LNCaP clone FGC (cell line): ENCODE data around the gene NAA16.
A peak's percentile ranks its signal among the peaks of the same experiment; 100 is the strongest.

ENCODE experiments used
- DNase-seq: peaks from one replicate; pipeline ENCODE4 v3.0.0-alpha.2; 2011; ENCODE audit warnings: low read depth
- H3K4me3 ChIP-seq: 2 replicates; pipeline ENCODE4 v1.5.1; 2011; ENCODE audit warnings: mild to moderate bottlenecking, low read depth, low read length, control low read depth
- CTCF ChIP-seq: IDR thresholded peaks from 2 replicates; pipeline ENCODE4 v1.5.1; 2012; ENCODE audit warnings: mild to moderate bottlenecking; ENCODE audit not compliant: control insufficient read depth, insufficient read depth; ENCODE audit errors: extremely low read depth

NAA16 gene

GRCh38 chr13:41332829-41333228 is 21.8 kb downstream of the NAA16 start:
- TF ChIP-seq CTCF: no peak
- no peak overlapping the region for H3K4me3 ChIP-seq
- no peak for DNase-seq

- TF ChIP-seq CTCF: no peak
- no peak for DNase-seq
- H3K4me3 ChIP-seq: no peak overlapping the region
Measured at GRCh38 chr13:41334810-41335209, 23.7 kb downstream of the NAA16 start.

GRCh38 chr13:41344358-41344757 is 33.3 kb downstream of the NAA16 start:
- DNase-seq: no peak
- TF ChIP-seq CTCF: no peak
- no peak overlapping the region for H3K4me3 ChIP-seq

GRCh38 chr13:41345165-41345913 is 34.3 kb downstream of the NAA16 start:
- H3K4me3 ChIP-seq: no peak overlapping the region
- DNase-seq: no peak
- no peak for TF ChIP-seq CTCF

- H3K4me3 ChIP-seq: no peak overlapping the region
- no peak for TF ChIP-seq CTCF
- DNase-seq: no peak
Measured at GRCh38 chr13:41345914-41346589, 35.0 kb downstream of the NAA16 start.

- TF ChIP-seq CTCF: peak; percentile 49
- H3K4me3 ChIP-seq: no peak overlapping the region
- DNase-seq: no peak
Measured at GRCh38 chr13:41352935-41353840, 42.1 kb downstream of the NAA16 start.
